SHP77 treated with DMSO at 0.1 percent for 48 hours (cell line): ENCODE results near the gene PDXDC1.
"Not testable (repeated sequence)": the region's sequence is repeated elsewhere in the genome, so short reads cannot be mapped to it uniquely, and the experiment has no call there.

ENCODE experiments used
- DNase-seq: peaks from one replicate; lab custom pipeline; 2025; lab: John Stamatoyannopoulos, UW

Gene PDXDC1

GRCh38 chr16:15016951-15017580, 42.2 kb downstream of the PDXDC1 start:
- not testable (repeated sequence) for DNase-seq

DNA sequence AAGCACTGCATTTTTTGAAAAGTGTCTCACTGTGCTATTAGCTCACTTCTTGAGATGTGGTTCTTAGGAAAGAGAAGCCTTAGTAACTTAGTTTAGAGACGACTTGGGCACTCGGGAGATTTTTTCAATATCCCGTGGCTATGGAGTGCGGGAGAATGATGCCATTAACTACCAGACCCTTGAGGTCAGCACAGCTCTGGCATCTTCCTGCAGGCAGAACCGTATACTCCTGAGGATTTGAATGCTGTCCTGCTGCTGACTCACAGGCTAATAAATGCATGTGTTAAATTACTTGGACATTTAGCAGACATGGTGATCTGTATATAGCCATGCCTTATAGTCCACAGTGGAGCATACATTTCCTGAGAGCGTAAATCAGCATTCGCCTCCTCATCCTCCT, 46.6 kb downstream of the PDXDC1 start:
- not testable (repeated sequence) for DNase-seq

- peak; percentile 60 for DNase-seq
Observed at GRCh38 chr16:15022194-15022593, 47.4 kb downstream of the PDXDC1 start.

- not testable (repeated sequence) for DNase-seq
Observed at GRCh38 chr16:15023381-15024077, 48.7 kb downstream of the PDXDC1 start.

GRCh38 chr16:15024858-15025199, 50.0 kb downstream of the PDXDC1 start:
- DNase-seq: not testable (repeated sequence)

GRCh38 chr16:15025234-15025951, 50.6 kb downstream of the PDXDC1 start:
- not testable (repeated sequence) for DNase-seq

GRCh38 chr16:15027051-15027450, 52.2 kb downstream of the PDXDC1 start:
- not testable (repeated sequence) for DNase-seq

- DNase-seq: not testable (repeated sequence)
Observed at GRCh38 chr16:15027503-15028344, 52.9 kb downstream of the PDXDC1 start.

DNA sequence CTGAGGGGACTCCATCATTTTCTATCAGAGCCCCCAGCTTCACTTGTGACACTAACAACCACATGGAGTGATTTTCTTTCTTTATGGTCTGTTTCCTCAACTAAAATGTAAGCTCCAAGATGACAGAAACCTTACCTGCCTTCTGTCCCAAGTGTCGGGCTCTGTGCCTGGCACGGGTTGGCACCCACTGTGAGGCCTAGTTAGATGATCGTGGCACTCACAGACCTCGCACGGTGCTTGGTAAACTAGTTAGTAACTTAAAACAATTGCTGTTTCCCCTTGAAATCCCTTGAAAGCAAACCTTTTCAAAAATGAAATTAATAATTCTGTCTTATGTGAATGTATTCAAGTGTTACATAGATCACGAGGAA, 53.5 kb downstream of the PDXDC1 start:
- DNase-seq: not testable (repeated sequence)

DNA sequence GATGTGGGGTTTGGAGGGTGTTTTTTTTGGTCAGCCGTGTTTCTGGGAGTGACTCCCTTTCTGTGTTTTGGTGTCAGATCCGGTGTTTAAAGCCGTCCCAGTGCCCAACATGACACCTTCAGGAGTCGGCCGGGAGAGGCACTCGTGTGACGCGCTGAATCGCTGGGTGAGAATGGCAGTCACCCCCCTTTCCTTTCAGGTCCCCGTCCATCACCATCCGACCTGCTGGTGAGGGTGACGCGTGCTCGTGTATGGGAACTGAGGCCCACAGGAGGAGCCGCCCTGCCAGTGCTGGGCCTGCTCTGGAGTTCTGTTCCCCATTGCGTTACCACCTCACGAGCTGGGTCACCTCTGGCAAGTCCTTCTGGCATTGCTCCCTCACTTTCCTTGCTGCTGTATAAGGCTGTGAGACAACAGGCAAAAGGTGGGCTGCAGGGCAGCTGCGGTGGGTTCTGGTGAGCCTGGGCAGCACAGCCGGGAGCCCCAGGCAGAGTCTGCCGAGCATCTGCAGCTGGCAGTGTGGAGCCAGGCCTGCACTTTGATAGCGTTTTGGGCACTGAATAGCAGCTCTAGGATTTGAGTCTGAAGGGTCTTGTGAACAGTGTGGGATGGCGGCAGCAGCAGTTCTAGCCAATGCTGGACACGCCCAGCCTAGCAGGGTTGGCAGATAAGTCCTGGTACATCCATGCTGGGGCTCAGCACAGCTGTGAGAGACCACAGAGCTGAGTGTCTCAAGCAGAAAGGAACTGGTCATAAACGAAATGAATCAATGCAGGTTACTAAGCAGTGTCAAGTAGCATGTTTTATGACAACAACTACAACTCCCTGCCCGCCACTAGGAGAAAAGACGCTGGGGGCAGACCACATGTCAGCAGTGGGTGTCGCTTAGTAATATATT, 54.2 kb downstream of the PDXDC1 start:
- DNase-seq: not testable (repeated sequence)

DNA sequence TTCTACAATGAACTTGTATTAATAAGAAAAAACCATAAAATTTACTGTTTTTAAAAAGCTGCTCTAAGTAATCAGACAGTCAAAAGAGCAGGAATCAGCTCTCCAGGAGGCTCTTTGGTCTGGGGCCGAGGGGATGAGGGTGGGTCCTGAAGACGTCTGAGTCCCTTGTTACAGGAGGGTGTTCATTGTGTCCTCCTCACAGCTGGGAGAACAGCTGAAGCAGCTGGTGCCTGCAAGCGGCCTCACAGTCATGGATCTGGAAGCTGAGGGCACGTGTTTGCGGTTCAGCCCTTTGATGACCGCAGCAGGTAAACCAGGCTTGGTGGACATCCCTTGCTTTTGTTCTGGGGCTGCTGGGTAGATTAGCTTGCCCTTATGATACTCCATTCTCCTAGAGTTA, 54.9 kb downstream of the PDXDC1 start:
- DNase-seq: not testable (repeated sequence)

GRCh38 chr16:15031179-15031578, 56.4 kb downstream of the PDXDC1 start:
- DNase-seq: no peak

DNA sequence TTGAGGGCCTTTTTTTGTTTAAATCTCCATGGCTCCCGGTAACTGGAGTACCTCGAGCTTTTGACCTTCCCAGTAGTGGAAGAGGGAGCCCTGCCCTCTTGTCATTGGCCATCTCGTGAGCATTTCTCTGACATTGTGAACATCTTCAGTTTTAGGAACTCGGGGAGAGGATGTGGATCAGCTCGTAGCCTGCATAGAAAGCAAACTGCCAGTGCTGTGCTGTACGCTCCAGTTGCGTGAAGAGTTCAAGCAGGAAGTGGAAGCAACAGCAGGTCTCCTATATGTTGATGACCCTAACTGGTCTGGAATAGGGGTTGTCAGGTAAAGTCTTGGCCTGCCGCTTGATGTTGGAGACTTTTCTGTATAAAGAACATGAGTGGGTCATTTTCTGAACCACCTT, 56.8 kb downstream of the PDXDC1 start:
- no peak for DNase-seq

DNA sequence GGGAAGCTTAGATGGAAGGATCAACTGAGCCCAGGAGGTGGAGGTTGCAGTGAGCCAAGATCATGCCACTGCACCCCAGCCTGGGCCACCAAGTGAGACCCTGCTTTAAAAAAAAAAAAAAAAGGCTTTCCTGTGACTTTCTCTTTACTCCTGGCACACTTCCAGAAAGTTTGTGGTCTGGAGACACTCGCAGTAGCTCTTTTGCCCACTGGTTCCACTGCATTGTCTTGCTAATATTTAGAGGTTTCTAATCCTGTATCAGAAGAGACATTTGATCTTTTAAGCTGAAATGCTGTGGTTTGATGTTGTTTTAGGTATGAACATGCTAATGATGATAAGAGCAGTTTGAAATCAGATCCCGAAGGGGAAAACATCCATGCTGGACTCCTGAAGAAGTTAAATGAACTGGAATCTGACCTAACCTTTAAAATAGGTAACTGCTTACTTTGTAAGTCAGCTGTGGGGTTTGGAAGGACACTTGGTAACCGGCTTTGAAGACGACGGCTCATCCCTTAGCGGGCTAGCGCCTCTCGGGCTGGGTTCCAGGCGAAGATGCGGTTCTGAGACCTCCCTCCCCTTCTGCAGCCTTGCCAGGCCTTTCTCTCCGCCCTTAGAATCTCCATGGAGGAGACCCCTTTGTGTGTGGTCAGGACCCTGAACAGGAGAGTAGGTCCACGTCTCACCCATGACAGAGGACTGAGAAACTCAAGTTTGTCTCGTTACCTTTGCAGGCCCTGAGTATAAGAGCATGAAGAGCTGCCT, 57.9 kb downstream of the PDXDC1 start:
- no peak for DNase-seq

GRCh38 chr16:15033309-15033707, 58.5 kb downstream of the PDXDC1 start:
- no peak for DNase-seq

DNA sequence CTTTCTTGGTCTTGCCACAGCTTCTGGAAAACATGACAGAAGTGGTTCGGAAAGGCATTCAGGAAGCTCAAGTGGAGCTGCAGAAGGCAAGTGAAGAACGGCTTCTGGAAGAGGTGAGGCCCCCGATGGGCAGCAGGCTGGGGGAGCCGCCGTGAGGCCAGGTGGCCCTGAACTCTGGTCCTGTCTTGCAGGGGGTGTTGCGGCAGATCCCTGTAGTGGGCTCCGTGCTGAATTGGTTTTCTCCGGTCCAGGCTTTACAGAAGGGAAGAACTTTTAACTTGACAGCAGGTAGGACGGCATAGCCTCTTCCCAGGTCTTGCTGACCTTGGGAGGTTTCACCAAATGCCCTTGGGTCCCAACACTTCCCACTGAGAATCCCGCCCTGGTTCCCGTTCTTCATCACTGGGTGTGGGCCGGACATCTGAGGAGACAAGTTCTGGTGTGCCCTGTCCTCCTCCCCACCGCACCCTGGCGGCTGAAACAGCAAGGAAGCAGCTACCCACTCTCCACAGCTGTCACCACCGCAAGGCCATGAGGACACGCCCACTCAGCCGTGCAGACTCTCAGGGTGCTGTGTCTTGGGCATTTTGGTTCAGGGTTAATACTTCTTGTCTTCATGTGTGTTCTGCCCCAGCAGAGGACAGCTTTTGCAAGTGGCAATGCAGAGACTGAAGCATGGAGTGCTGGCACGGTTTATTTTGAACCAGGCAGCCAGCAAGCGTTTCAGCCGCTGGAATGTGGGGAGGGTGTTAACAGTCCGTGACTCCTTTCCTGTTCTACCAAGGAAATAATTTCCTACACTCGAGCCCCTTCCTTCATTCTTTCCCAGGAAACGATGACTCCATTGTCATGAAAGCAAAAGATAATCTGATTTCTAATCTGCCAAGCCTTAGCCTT, 59.7 kb downstream of the PDXDC1 start:
- no peak for DNase-seq

- no peak for DNase-seq
Observed at GRCh38 chr16:15035163-15035729, 60.4 kb downstream of the PDXDC1 start.

- no peak for DNase-seq
Observed at GRCh38 chr16:15037003-15037402, 62.2 kb downstream of the PDXDC1 start.

DNA sequence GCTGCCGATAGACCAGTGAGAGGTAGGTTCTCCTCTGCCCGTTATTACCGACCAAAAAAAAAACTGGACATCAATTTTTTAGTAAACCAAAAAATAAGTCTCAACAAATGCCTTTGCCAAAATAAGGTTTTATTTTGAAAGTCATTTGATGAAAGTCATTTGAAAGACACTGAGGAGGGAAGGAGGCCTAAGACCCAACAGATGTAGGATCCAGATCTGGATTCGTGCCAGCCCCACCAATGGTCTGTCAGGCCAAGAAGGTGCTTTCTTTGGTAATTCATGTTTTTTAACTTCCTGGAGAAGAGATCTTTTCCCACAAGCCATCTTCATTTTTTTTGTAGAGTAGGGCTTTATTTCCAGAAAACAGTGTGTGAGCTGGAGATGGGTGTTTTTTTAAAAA, 62.9 kb downstream of the PDXDC1 start:
- DNase-seq: no peak
